Psoas muscle (tissue), 8 donors: Measurements from ENCODE around the gene AP1G2. TPM values are rescaled to one million over a fixed set of nuclear protein-coding genes. Genes with fewer than 3 reads are reported as not detected.

Source experiments
- ATAC-seq, 4 donors: fragments of 200-7000 bp; cut with Tn5 transposase; one replicate each; pipeline ENCODE4 v1.9.1; 2020; ENCODE audit warnings: moderate library complexity in 3 of 4, mild to moderate bottlenecking in 2 of 4
- DNase-seq, 2 donors: peaks; one replicate each; pipeline ENCODE4 v3.0.0-alpha.2; 2020
- H3K27ac ChIP-seq: fragments of 200-600 bp; one replicate; pipeline ENCODE4 v1.8.0; 2022
- H3K27me3 ChIP-seq, 3 donors: fragments of 200-600 bp in 1 of 3; one replicate each; pipeline versions ENCODE4 v1.6.1 to v1.8.0; 2013 to 2022; ENCODE audit warnings: low read length in 2 of 3, mild to moderate bottlenecking in 2 of 3, moderate library complexity in 1 of 3; ENCODE audit not compliant: insufficient read depth in 3 of 3
- H3K36me3 ChIP-seq, 2 donors: fragments of 200-600 bp in 1 of 2; one replicate each; pipeline versions ENCODE4 v1.6.1 to v1.8.0; 2013 to 2022; ENCODE audit warnings: low read depth in 1 of 2, mild to moderate bottlenecking in 1 of 2, moderate library complexity in 1 of 2; ENCODE audit not compliant: insufficient read depth in 1 of 2
- H3K4me1 ChIP-seq: fragments of 200-600 bp; one replicate; pipeline ENCODE4 v1.8.0; 2022
- H3K4me3 ChIP-seq: fragments of 200-600 bp; one replicate; pipeline ENCODE4 v1.8.0; 2022; ENCODE audit warnings: mild to moderate bottlenecking
- H3K9me3 ChIP-seq: fragments of 200-600 bp; one replicate; pipeline ENCODE4 v1.8.0; 2022
- CTCF ChIP-seq: fragments of 200-600 bp; IDR thresholded peaks from one replicate; pipeline ENCODE4 v1.8.0; 2022; ENCODE audit warnings: antibody characterized with exemption
- WGBS, 3 donors: extraction: QIAGEN DNeasy Blood & Tissue Kit; methylation state at CpG; one replicate each; pipeline versions ENCODE4 v1.1.6 to v1.1.7; 2013; 5-methylcytosine and 5-hydroxymethylcytosine counted together
- intact Hi-C, 2 donors: fragments of 100-400 bp; cut with DNase I; formaldehyde crosslinking; loops; one replicate each; pipeline versions ENCODE4 v1.11.0 to v1.14.2; 2022
- polyA plus RNA-seq, 3 donors: library from polyadenylated mRNA; stranded (reverse); fragments of 200-250 nt; gene quantifications; one replicate each; pipeline ENCODE4 v1.2.3, GENCODE V29; 2013
- total RNA-seq, 4 donors: library from RNA; stranded (reverse); fragmentation: NEBNext Ultra II Directional in 2 of 4; extraction: Animal tissue kit (Norgen Biotek cat#: 25700) in 2 of 4; gene quantifications; one replicate each; pipeline versions ENCODE4 v1.2.1 to v1.2.4, GENCODE V29; 2021 to 2023
- donor health status: healthy with polysubstance abuse.
- donor health status: DM: no; HTN: no; CAD: no; lungs with moderate emphysema.
- donor health status: Bipolar disorder and iron deficiency.
- donor health status: healthy.
- donor health status: DM: yes; HTN: yes; CAD: no.
- donor health status: DM: no; HTN: no; CAD: no.
- donor health status: DM: no; HTN: no; CAD: no.
- donor health status: DM: yes; HTN: yes; CAD: no.

The AP1G2 gene
- total and polyA plus RNA-seq, 7 donors = 3.3 to 11.0 (median 5.3) TPM

- ATAC-seq (no peak), DNase-seq (no peak)
- intact Hi-C loops = loop anchor here (5.0 to 10.0 kb wide), 2 partner anchors 237 to 299 kb away; no protein-coding TSS in a partner anchor
- no peak for TF ChIP-seq CTCF
- Histone ChIP-seq H3K27me3 (no peaks in the 10 kb centered on the region), H3K4me3 (no peak overlapping the region), H3K36me3 (peaks cover 0 to 10% of the 10 kb centered on the region in 2 donors), H3K27ac (no peak overlapping the region), H3K4me1 (peaks cover 3% of the 10 kb centered on the region), H3K9me3 (no peaks in the 10 kb centered on the region)
- WGBS, 3 donors = 84 to 91% (median 90%) methylated on average over 12 to 13 of the region's 13 CpGs
Observed at GRCh38 chr14:23564181-23564812, 3.3 kb downstream of the AP1G2 start.

- peaks cover 0 to 17% of the 10 kb centered on the region in 2 donors for H3K36me3 ChIP-seq
- no peak overlapping the region for H3K4me3 ChIP-seq
- no peaks in the 10 kb centered on the region for H3K27me3 ChIP-seq
- ATAC-seq = no peak
- no peaks in the 10 kb centered on the region for H3K9me3 ChIP-seq
- no peak for DNase-seq
- 71 to 77% (median 72%) methylated on average over 14 of the region's 14 CpGs for WGBS, 3 donors
- H3K27ac ChIP-seq = no peak overlapping the region
- intact Hi-C loops = loop anchor here (2.0 to 10.0 kb wide), 3 partner anchors 81 to 299 kb away; no protein-coding TSS in a partner anchor
- peaks cover 3% of the 10 kb centered on the region for H3K4me1 ChIP-seq
- TF ChIP-seq CTCF = no peak
Observed at GRCh38 chr14:23563473-23564180, 4.0 kb downstream of the AP1G2 start.

GRCh38 chr14:23562822-23563472 is 4.6 kb downstream of the AP1G2 start:
- peak; percentile 53 to 69 (median 64) for ATAC-seq
- no peak overlapping the region for H3K4me3 ChIP-seq
- peak; percentile 90 for TF ChIP-seq CTCF
- no peaks in the 10 kb centered on the region for H3K9me3 ChIP-seq
- peaks cover 4% of the 10 kb centered on the region for H3K4me1 ChIP-seq
- intact Hi-C loops = loop anchor here (1.0 to 10.0 kb wide), 4 partner anchors 80 to 298 kb away; no protein-coding TSS in a partner anchor
- no peak overlapping the region for H3K27ac ChIP-seq
- H3K27me3 ChIP-seq = no peaks in the 10 kb centered on the region
- 79 to 100% (median 93%) methylated on average over 2 of the region's 2 CpGs for WGBS, 3 donors
- no peak for DNase-seq
- H3K36me3 ChIP-seq = peaks cover 0 to 24% of the 10 kb centered on the region in 2 donors

GRCh38 chr14:23561873-23562821 is 5.4 kb downstream of the AP1G2 start:
- TF ChIP-seq CTCF = no peak
- Histone ChIP-seq H3K4me1 (peaks cover 9% of the 10 kb centered on the region), H3K27me3 (no peaks in the 10 kb centered on the region), H3K27ac (no peak overlapping the region), H3K36me3 (peaks cover 0 to 25% of the 10 kb centered on the region in 2 donors), H3K4me3 (no peak overlapping the region), H3K9me3 (no peaks in the 10 kb centered on the region)
- intact Hi-C loops = loop anchor here (1.0 to 10.0 kb wide), 4 partner anchors 79 to 297 kb away; no protein-coding TSS in a partner anchor
- ATAC-seq (peak; percentile 56 to 81 (median 70)), DNase-seq (no peak)
- 53 to 72% (median 58%) methylated on average over 15 of the region's 15 CpGs for WGBS, 3 donors
